ENCODE data around the gene RETSAT.

Gene RETSAT

DNA sequence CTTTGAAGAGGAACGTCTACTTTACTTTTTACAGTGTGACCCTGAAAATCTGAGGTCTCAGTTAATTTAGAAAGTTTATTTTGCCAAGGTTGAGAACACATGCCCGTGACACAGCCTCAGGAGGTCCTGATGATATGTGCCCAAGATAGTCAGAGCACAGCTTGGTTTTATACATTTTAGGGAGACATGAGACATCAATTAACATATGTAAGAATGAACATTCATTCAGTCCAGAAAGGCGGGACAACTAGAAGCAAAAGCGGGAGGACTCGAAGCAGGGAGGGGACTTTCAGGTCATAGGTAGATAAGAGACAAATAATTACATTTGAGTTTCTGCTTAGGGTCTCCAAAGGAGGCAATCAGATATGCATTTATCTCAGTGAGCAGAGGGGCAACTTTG, 23.9 kb upstream of the RETSAT start:
- no peaks in the 10 kb centered on the region for H3K79me1 ChIP-seq (replicated peaks; ENCODE audit: low read length, poor library complexity, severe bottlenecking)
- peaks cover 18 to 46% of the 10 kb centered on the region in 2 experiments for H3K36me3 ChIP-seq (ENCODE audit: control insufficient read depth in 1 of 2, insufficient read depth in 2 of 2, low read depth in 1 of 2, low read length in 2 of 2)
- H2BK15ac ChIP-seq (ENCODE audit: low read depth, poor library complexity, severe bottlenecking) = no peak overlapping the region
- no peak overlapping the region for H2BK5ac ChIP-seq (ENCODE audit: low read depth, low read length, poor library complexity, severe bottlenecking)
- 99% methylated on average over 5 of the region's 5 CpGs for WGBS
- no peaks in the 10 kb centered on the region for H3K4me1 ChIP-seq (ENCODE audit: control insufficient read depth, insufficient read depth, low read depth, low read length)
- DNase-seq = no peak
- no peak overlapping the region for H3K9ac ChIP-seq (ENCODE audit: low read length)
- H3K9me3 ChIP-seq (ENCODE audit: control insufficient read depth, low read length) = peaks cover 8% of the 10 kb centered on the region
- no peak overlapping the region for H3K4me2 ChIP-seq (ENCODE audit: low read length, poor library complexity, severe bottlenecking)
- no peak overlapping the region for H3K4ac ChIP-seq (ENCODE audit: low read depth in 1 of 2, low read length in 2 of 2)
- no peak overlapping the region for H3K18ac ChIP-seq (ENCODE audit: low read depth in 1 of 2, low read length in 2 of 2)
- no peaks in the 10 kb centered on the region for H3K27me3 ChIP-seq (ENCODE audit: control insufficient read depth in 1 of 2, insufficient read depth in 1 of 2, low read length in 2 of 2)
- H2AFZ ChIP-seq (ENCODE audit: low read depth, low read length) = no peak overlapping the region
- no peak overlapping the region for H2BK12ac ChIP-seq (ENCODE audit: low read length in 2 of 2)
- no peak overlapping the region for H3K27ac ChIP-seq (ENCODE audit: low read length, poor library complexity, severe bottlenecking)
- no peak overlapping the region for H3K23ac ChIP-seq (ENCODE audit: low read length in 2 of 2)
- H2AK5ac ChIP-seq (ENCODE audit: low read length, severe bottlenecking) = no peak overlapping the region
- no peak overlapping the region for H3K14ac ChIP-seq (ENCODE audit: low read length in 2 of 2)
- H3K4me3 ChIP-seq (ENCODE audit: insufficient read depth in 1 of 2, low read depth in 1 of 2, low read length in 2 of 2) = no peak overlapping the region
- H4K8ac ChIP-seq (ENCODE audit: low read length) = no peak overlapping the region
- no peak overlapping the region for H2BK120ac ChIP-seq (ENCODE audit: low read depth, low read length)
- H4K91ac ChIP-seq (ENCODE audit: low read length) = no peak overlapping the region

DNA sequence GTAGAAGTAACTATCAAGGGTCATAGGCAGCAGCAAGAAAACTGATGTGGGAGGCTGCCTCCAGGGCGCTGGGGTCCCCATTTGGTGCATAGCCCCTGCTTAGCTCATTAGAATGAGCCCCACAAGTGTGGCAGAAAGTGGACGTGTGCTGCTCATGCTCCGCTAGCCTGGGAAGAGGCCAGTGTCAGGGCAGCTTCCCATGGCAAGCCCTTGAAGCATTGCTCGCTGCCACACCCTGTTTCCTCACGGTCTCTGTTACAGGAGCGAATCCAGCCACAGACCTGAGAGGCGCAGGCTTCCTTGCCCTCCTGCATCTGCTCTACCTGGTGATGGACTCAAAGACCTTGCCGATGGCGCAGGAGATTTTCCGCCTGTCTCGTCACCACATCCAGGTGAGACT, 22.8 kb upstream of the RETSAT start:
- Histone ChIP-seq H3K23ac (ENCODE audit: low read length in 2 of 2) (no peak overlapping the region), H3K79me1 (replicated peaks; ENCODE audit: low read length, poor library complexity, severe bottlenecking) (no peaks in the 10 kb centered on the region), H3K36me3 (ENCODE audit: control insufficient read depth in 1 of 2, insufficient read depth in 2 of 2, low read depth in 1 of 2, low read length in 2 of 2) (peaks cover 13 to 49% of the 10 kb centered on the region in 2 experiments), H2AK5ac (ENCODE audit: low read length, severe bottlenecking) (no peak overlapping the region), H3K9me3 (ENCODE audit: control insufficient read depth, low read length) (peaks cover 8% of the 10 kb centered on the region), H3K9ac (ENCODE audit: low read length) (peak overlapping the region; percentile 30), H2BK120ac (ENCODE audit: low read depth, low read length) (no peak overlapping the region), H3K14ac (ENCODE audit: low read length in 2 of 2) (no peak overlapping the region), H2BK15ac (ENCODE audit: low read depth, poor library complexity, severe bottlenecking) (no peak overlapping the region), H2BK12ac (ENCODE audit: low read length in 2 of 2) (no peak overlapping the region), H3K27ac (ENCODE audit: low read length, poor library complexity, severe bottlenecking) (no peak overlapping the region), H2AFZ (ENCODE audit: low read depth, low read length) (no peak overlapping the region), H3K4me2 (ENCODE audit: low read length, poor library complexity, severe bottlenecking) (no peak overlapping the region), H3K27me3 (ENCODE audit: control insufficient read depth in 1 of 2, insufficient read depth in 1 of 2, low read length in 2 of 2) (no peaks in the 10 kb centered on the region), H3K4me1 (ENCODE audit: control insufficient read depth, insufficient read depth, low read depth, low read length) (no peaks in the 10 kb centered on the region), H3K4ac (ENCODE audit: low read depth in 1 of 2, low read length in 2 of 2) (no peak overlapping the region), H4K8ac (ENCODE audit: low read length) (no peak overlapping the region), H3K4me3 (ENCODE audit: insufficient read depth in 1 of 2, low read depth in 1 of 2, low read length in 2 of 2) (peak overlapping the region in 1 of 2 experiments; percentile 45), H4K91ac (ENCODE audit: low read length) (no peak overlapping the region), H3K18ac (ENCODE audit: low read depth in 1 of 2, low read length in 2 of 2) (no peak overlapping the region), H2BK5ac (ENCODE audit: low read depth, low read length, poor library complexity, severe bottlenecking) (no peak overlapping the region)
- WGBS = 96% methylated on average over 11 of the region's 11 CpGs
- DNase-seq = no peak

DNA sequence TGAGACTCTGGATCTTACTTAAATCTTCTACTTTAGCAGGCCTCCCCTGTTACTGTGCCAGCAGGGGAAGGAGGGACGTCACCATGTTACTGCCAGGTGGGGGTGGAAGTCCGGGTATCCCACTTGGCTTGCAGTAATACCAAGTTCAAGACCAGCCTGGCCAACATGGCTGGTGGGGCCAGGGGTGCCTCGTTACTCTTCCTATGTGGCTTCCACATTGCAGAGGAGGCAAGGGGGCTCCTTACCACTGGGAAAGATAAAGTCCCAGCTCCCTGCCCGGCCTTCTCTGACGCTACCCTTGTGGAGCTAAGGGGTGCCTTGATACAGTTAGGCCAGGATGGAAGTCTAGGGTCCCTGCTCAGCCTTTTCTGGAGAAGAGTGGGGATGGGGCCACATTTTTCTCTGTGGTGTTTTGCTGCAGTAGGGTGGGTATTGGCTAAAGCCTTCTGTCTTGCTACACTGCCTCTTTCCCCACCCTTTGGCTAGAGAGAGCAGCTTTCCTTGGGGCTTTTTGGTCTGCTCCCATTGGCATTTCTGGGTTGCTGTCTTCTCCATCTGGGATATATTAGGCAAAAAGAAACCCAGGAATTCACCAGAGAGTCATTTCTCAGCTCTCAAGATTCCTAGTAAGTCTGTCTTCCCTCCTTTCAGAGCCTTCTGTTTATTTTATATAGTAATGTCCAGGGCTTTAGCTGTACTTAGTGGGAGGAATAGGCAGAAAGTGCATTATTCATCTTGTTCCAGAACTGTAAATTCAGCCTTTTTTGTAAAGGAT, 22.1 kb upstream of the RETSAT start:
- Histone ChIP-seq H3K27me3 (ENCODE audit: control insufficient read depth in 1 of 2, insufficient read depth in 1 of 2, low read length in 2 of 2) (no peaks in the 10 kb centered on the region), H3K23ac (ENCODE audit: low read length in 2 of 2) (no peak overlapping the region), H3K9ac (ENCODE audit: low read length) (peak overlapping the region; percentile 30), H2BK15ac (ENCODE audit: low read depth, poor library complexity, severe bottlenecking) (no peak overlapping the region), H2BK5ac (ENCODE audit: low read depth, low read length, poor library complexity, severe bottlenecking) (no peak overlapping the region), H3K4me1 (ENCODE audit: control insufficient read depth, insufficient read depth, low read depth, low read length) (no peaks in the 10 kb centered on the region), H3K18ac (ENCODE audit: low read depth in 1 of 2, low read length in 2 of 2) (no peak overlapping the region), H3K36me3 (ENCODE audit: control insufficient read depth in 1 of 2, insufficient read depth in 2 of 2, low read depth in 1 of 2, low read length in 2 of 2) (peaks cover 15 to 50% of the 10 kb centered on the region in 2 experiments), H3K27ac (ENCODE audit: low read length, poor library complexity, severe bottlenecking) (no peak overlapping the region), H2AFZ (ENCODE audit: low read depth, low read length) (no peak overlapping the region), H3K14ac (ENCODE audit: low read length in 2 of 2) (peak overlapping the region in 1 of 2 experiments; percentile 48), H2BK12ac (ENCODE audit: low read length in 2 of 2) (no peak overlapping the region), H3K79me1 (replicated peaks; ENCODE audit: low read length, poor library complexity, severe bottlenecking) (no peaks in the 10 kb centered on the region), H3K4me2 (ENCODE audit: low read length, poor library complexity, severe bottlenecking) (no peak overlapping the region), H3K4ac (ENCODE audit: low read depth in 1 of 2, low read length in 2 of 2) (no peak overlapping the region), H3K4me3 (ENCODE audit: insufficient read depth in 1 of 2, low read depth in 1 of 2, low read length in 2 of 2) (peak overlapping the region in 1 of 2 experiments; percentile 45), H4K91ac (ENCODE audit: low read length) (no peak overlapping the region), H3K9me3 (ENCODE audit: control insufficient read depth, low read length) (peaks cover 8% of the 10 kb centered on the region), H4K8ac (ENCODE audit: low read length) (no peak overlapping the region), H2BK120ac (ENCODE audit: low read depth, low read length) (no peak overlapping the region), H2AK5ac (ENCODE audit: low read length, severe bottlenecking) (no peak overlapping the region)
- 98% methylated on average over 5 of the region's 5 CpGs for WGBS
- DNase-seq = peak; percentile 7

DNA sequence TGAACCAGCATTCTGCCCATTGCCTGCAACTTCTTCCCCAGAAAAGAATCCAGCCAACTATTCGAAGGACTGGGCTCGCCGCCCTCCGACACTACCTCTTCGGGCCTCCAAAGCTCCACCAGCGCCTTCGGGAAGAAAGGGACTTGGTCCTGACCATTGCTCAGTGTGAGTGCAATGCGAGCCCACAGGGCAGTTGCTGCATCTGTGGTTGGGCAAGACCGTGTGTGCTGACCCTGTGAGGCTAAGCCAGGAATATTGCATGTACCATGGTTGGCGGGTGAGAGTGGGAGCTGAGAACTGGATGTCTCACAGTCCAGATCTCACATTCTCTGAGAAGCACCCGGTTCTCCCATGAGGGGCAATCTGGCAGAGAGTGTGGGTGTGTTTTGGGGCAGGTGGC, 16.7 kb upstream of the RETSAT start:
- H2AK5ac ChIP-seq (ENCODE audit: low read length, severe bottlenecking) = no peak overlapping the region
- no peak overlapping the region for H2BK12ac ChIP-seq (ENCODE audit: low read length in 2 of 2)
- no peak overlapping the region for H3K4ac ChIP-seq (ENCODE audit: low read depth in 1 of 2, low read length in 2 of 2)
- H3K9ac ChIP-seq (ENCODE audit: low read length) = no peak overlapping the region
- H3K9me3 ChIP-seq (ENCODE audit: control insufficient read depth, low read length) = no peaks in the 10 kb centered on the region
- no peak overlapping the region for H3K4me2 ChIP-seq (ENCODE audit: low read length, poor library complexity, severe bottlenecking)
- no peak overlapping the region for H3K14ac ChIP-seq (ENCODE audit: low read length in 2 of 2)
- H3K27ac ChIP-seq (ENCODE audit: low read length, poor library complexity, severe bottlenecking) = no peak overlapping the region
- H3K79me1 ChIP-seq (replicated peaks; ENCODE audit: low read length, poor library complexity, severe bottlenecking) = no peaks in the 10 kb centered on the region
- H2AFZ ChIP-seq (ENCODE audit: low read depth, low read length) = no peak overlapping the region
- H2BK120ac ChIP-seq (ENCODE audit: low read depth, low read length) = no peak overlapping the region
- peaks cover 1% of the 10 kb centered on the region for H3K4me1 ChIP-seq (ENCODE audit: control insufficient read depth, insufficient read depth, low read depth, low read length)
- no peaks in the 10 kb centered on the region for H3K27me3 ChIP-seq (ENCODE audit: control insufficient read depth in 1 of 2, insufficient read depth in 1 of 2, low read length in 2 of 2)
- no peak overlapping the region for H2BK15ac ChIP-seq (ENCODE audit: low read depth, poor library complexity, severe bottlenecking)
- no peak overlapping the region for H2BK5ac ChIP-seq (ENCODE audit: low read depth, low read length, poor library complexity, severe bottlenecking)
- H3K18ac ChIP-seq (ENCODE audit: low read depth in 1 of 2, low read length in 2 of 2) = no peak overlapping the region
- no peak overlapping the region for H4K91ac ChIP-seq (ENCODE audit: low read length)
- 98% methylated on average over 11 of the region's 11 CpGs for WGBS
- no peak for DNase-seq
- no peak overlapping the region for H4K8ac ChIP-seq (ENCODE audit: low read length)
- no peak overlapping the region for H3K4me3 ChIP-seq (ENCODE audit: insufficient read depth in 1 of 2, low read depth in 1 of 2, low read length in 2 of 2)
- H3K23ac ChIP-seq (ENCODE audit: low read length in 2 of 2) = no peak overlapping the region
- peaks cover 22 to 40% of the 10 kb centered on the region in 2 experiments for H3K36me3 ChIP-seq (ENCODE audit: control insufficient read depth in 1 of 2, insufficient read depth in 2 of 2, low read depth in 1 of 2, low read length in 2 of 2)

All from mesenchymal stem cell (in vitro differentiated cells and primary cell).